DMS 273 (cell line): ENCODE results near the gene LARP1.
"Not testable (repeated sequence)": the region's sequence is repeated elsewhere in the genome, so short reads cannot be mapped to it uniquely, and the experiment has no call there.

Source experiments
- DNase-seq: peaks from one replicate; lab custom pipeline; 2025; ENCODE audit not compliant: unreplicated experiment; lab: John Stamatoyannopoulos, UW

The LARP1 gene

DNA sequence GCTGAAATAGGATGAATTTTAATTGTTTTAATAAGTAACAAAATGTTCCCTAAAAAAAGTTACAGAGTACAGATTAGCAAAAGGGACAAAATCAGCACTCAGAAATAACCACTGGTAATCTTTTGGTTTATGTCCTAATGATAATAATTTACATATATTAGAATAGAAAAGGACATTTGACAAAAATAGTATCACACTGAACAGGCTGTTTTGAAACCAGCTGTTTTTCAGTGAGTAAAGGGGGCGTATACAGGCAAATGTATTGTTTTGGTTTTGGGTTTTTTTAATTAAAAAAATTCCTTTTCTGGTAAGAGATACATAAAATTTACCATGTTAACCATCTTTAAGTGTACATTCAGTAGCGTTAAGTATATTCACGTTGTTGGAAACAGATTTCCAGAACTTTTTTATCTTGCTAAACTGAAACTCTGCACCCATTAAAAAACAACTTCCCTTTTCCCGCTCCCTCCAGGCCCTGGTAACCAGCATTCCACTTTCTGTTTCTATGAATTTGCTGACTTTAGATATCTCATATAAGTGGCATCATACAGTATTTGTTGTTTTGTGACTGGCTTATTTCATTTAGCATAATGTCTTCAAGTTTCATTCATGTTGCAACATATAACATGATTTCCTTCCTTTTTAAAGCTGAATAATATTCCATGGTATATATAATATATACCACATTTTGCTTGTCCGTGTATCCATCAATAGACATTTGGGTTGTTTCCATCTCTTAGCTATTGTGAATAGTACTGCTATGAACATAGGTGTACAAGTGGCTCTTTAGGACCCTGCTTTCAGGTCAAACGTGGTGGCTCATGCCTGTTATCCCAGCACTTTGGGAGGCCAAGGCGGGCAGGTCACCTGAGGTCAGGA, 20.6 kb upstream of the LARP1 start:
- no peak for DNase-seq

DNA sequence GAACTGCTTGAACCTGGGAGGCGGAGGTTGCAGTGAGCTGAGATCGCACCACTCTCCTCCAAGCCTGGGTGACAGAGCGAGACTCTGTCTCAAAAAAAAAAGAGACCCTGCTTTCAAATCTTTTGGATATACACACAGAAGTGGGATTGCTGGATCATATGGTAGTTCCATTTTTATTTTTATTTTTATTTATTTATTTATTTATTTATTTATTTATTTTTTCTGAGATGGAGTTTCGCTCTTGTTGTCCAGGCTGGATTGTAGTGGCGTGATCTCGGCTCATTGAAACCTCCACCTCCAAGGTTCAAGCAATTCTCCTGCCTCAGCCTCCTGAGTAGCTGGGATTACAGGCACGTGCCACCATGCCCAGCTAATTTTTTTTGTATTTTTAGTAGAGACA, 19.8 kb upstream of the LARP1 start:
- DNase-seq: not testable (repeated sequence)

- DNase-seq: not testable (repeated sequence)
Measured at GRCh38 chr5:154736372-154736771, 18.8 kb upstream of the LARP1 start.

GRCh38 chr5:154737667-154738320, 17.4 kb upstream of the LARP1 start:
- no peak for DNase-seq

DNA sequence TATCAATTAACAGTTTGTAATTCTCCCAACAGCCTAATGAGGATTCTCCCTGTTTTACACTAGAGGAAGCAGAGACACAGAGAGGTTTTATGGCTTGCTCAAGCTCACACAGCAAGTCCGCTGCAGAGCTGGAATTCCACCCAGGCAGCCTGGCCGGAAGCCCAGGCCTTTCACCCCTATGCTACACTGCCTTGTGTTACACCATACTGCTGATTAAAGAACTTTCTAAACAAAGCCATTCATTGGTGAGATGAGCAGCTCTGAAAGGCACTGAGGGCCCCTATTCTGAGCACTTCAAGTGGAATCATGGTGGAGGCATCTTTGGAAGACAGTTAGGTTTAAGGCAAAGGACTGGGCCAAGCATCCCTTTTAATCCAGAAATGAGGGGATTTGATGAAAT, 14.7 kb upstream of the LARP1 start:
- peak; percentile 78 for DNase-seq

- peak; percentile 92 for DNase-seq
Measured at GRCh38 chr5:154740957-154741356, 14.2 kb upstream of the LARP1 start.

DNA sequence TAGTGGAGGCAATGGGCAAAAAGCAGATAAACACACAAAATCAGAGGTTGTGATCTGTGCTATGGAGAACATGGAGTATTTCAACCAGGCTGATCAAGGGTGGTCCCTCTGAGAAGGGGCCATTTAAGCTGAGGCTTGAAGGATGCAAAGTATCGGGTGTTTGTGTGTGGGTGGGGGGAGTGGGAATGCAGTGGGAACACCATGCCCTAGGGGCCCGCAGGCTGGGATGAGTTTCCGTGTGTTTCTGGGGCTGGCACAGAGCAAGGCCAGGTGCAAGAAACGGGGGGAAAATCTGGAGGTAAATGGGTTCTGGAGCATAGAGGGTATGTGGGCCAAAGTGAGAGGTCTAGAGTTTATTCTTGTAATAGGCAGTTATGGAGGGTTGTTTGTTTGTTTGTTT, 13.8 kb upstream of the LARP1 start:
- no peak for DNase-seq

DNA sequence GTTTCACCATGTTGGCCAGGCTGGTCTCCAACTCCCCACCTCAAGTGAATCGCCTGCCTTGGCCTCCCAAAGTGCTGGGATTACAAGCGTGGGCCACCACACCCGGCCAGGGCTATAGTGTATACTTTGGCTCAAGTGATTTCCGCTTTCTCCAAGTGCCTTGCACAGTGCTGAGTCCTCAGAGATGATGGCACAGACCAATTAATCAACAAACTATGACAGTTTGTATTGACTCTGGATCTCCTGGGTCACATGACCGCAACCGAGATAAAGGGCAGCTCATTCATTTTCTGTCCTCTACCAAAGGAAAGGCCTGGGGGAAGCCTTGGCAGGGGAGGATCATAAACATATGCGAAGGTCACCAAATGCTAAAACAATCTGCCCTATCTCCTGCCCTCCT, 11.4 kb upstream of the LARP1 start:
- DNase-seq: no peak

GRCh38 chr5:154745349-154745748, 9.8 kb upstream of the LARP1 start:
- no peak for DNase-seq

DNA sequence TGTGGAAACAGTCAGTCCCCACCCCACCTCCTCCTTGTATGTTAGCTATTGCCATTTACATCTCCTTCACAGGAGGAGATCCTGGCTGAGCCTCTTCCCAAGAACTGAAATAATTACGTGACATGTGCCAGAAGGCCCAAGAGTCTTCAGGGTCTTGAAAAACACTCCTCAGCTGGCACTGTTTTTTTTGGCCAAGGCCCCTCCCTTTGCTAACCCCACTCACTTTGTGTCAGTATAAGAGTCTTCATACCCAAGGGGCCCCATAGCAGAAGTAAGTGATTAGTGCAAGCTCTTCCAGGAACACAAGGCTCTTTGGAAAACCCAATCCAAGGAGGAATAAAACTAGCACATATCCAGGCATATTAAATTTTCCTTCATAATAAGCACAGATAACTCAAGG, 5.7 kb upstream of the LARP1 start:
- DNase-seq: peak; percentile 94

DNA sequence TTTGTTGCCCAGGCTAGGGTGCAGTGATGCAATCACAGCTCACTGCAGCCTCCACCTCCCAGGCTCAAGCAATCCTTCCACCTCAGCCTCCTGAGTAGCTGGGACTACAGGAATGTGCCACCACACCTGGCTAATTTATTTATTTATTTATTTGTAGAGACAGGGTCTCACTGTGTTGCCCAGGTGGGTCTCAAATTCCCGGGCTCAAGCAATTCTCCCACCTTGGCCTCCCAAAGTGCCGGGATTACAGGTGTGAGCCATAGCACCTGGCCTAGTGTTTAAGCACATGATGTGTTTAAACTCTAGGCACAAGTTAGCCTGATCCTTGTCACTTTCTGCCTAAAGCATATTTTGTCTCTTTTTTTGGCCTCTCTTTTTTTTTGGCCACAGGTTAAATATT, 4.5 kb upstream of the LARP1 start:
- DNase-seq: not testable (repeated sequence)

- DNase-seq: no peak
Measured at GRCh38 chr5:154751854-154752253, 3.3 kb upstream of the LARP1 start.

DNA sequence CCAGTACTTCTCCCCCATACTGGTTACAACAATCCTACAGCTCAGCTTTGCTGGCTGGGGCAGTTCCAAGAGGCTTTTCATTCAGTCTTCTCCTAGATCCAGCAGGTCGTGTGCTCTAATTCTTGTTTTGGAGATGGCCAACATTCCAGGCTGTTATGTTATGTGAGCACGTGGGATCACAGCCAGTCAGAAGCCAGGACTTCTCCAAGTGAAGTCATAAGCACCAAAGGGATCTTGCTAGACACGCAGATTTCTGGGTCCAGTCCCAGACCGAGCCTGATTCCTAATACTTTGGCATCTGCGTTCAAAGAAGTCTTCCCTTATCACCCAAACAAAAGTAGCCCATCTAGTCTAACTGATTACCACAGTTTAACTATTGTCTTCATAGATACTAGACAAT, 1.4 kb upstream of the LARP1 start:
- peak; percentile 90 for DNase-seq

- peak; percentile 100 for DNase-seq
Measured at GRCh38 chr5:154754460-154755360, 467 bp upstream of the LARP1 start.

GRCh38 chr5:154756009-154756867, 1.1 kb downstream of the LARP1 start:
- peak; percentile 68 for DNase-seq

GRCh38 chr5:154756868-154757813, 2.0 kb downstream of the LARP1 start:
- peak; percentile 76 for DNase-seq

DNA sequence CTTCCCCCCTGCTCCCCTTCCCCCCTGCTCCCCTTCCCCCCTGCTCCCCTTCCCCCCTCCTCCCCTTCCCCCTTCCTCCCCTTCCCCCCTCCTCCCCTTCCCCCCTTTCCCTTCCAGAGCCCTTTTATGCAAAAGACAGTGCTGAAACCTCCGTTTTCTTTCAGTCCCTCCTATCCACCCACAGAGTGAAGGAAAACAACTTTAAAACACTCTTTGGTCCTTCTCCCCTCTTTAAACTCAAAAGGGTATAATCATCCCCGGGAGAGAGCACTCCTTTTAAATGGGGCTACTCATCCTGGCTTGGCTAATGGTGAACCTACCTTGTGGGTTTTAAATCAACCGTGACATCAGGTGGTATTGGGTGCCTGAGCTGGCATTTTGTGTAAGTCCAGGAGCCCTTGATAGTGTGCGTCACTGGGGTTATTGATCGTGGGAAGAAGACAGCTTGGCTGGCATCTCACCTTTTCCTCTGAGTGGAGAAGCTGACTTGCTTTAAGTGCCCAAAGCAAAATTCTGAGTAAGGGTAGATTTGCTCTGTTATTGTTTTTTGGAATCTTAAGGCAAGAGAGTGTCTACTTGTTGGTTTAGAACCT, 2.7 kb downstream of the LARP1 start:
- DNase-seq: peak; percentile 54

DNA sequence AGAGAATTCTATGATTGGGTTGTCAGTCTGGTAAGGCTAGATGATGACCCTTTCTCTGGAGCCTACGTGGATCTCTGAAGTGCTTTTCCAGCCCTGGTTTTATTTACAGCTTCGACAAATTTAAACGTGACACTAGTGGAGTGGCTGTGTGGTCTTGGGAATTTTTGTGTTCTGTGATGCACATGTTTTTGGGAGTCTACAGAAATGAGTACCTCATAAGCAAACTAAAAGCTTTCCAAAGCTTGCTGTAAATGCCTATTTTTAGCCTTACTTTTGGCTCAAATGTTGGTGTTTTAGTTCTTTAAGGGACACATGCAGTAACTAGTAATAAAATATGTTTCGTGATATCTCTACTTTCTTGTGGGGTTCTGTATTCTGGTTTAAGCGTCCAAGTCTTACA, 3.3 kb downstream of the LARP1 start:
- DNase-seq: no peak

DNA sequence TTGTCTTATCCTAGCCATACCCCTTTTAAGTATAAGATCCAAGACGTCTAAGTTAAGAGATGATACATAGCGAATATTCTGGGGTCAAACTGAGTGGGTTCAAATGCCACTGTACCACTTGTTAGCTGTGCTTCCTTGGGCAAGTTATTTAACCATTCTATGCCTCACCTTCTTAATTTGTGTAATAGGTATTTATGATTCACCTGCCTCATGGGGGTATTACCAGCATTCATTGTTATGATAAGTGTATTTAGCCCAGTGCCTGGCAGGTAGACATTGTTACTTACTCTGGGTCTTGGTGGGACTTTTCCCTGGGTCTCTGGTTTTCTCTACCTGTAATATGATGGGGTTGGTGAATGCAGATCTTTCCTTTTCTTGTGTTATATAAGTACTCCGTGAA, 3.8 kb downstream of the LARP1 start:
- DNase-seq: no peak
